Measurements from ENCODE around the gene SDK1.
A peak's percentile ranks its signal among the peaks of the same experiment; 100 is the strongest.

SDK1 gene

DNA sequence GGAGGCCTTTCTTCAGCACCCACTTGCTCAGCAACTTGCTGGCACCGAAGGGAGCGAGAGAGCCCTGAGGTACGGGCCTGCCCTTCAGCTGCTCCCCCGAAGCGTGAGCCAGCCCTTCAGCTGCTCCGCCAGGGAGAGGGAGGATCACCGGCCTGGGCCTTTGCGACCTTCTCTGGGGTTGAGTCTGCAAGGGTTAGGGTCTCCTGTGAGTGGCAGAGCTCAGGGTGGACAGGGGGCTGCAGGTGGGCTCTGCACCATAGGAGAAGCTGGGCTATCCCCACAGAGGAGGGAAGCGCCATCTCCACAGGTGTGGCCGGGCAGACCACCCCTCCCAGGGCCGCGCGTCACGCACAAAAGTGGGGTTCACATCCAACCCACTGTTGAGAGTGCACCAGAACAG, 890.5 kb downstream of the SDK1 start:
- ATAC-seq = no peak

GRCh38 chr7:4195660-4196059, 894.6 kb downstream of the SDK1 start:
- no peak for ATAC-seq

GRCh38 chr7:4196121-4196819, 895.2 kb downstream of the SDK1 start:
- ATAC-seq = no peak

- ATAC-seq = no peak
Measured at GRCh38 chr7:4198301-4198700, 897.2 kb downstream of the SDK1 start.

DNA sequence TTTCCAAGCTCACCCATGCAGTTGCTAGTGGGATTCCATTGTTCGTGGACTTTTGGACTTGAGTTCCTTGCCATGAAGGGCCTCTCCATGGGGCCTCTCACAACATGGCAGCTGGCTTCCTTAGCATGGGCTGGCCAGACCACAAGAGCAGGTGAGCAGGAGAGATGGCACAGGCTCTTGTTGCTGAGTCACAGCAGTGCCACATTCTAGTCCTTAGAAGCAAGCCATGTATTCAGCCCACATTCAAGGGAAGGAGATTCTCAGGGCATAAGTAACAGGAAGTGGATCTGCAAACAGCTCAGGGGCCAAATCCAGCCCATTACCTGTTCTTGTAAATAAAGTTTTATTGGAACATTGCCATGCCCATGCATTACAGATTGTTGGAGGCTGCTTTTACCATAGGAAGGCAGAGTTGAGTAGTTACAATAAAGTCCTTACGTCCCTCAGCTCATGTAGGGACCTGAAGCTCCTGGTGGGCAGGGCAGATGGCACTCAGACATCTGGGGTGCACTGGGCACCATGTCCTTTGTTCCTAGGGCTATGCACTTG, 899.6 kb downstream of the SDK1 start:
- no peak for ATAC-seq

DNA sequence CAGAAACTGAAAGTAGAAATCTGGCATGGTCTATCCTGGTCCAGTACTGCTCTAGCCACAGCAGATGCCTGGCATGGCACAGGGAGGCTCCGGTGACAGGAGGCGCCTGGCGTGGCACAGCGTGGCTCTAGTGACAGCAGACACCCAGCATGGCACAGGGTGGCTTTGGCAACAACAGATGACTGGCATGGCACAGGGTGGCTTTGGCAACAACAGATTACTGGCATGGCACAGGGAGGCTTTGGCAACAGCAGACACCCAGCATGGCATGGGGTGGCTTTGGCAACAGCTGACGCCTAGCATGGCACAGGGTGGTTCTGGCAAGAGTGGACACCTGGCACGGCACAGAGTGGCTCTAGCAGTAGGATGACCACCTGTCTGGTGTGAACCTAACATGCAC, 900.5 kb downstream of the SDK1 start:
- no peak for ATAC-seq

- no peak for ATAC-seq
Measured at GRCh38 chr7:4202154-4202736, 901.2 kb downstream of the SDK1 start.

DNA sequence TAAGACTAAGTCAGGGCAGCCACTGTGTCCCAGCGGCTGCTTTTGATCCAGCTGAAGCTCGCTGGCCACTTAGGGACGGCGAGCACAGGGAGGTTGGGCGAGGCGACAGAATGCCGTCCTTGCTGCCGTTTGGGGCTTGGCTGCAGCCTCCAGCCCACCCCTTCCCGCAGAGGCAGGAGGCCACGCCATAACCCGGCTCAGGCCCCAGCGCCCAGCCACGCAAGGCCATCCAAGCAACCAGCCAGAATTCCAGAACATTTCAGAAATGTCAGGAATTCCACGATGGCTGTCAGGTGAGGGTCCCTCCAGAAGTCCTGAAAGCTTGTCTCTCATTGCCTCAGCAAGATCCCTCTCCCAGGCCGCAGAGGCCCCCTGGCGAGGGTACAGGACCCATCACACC, 901.9 kb downstream of the SDK1 start:
- ATAC-seq = no peak

DNA sequence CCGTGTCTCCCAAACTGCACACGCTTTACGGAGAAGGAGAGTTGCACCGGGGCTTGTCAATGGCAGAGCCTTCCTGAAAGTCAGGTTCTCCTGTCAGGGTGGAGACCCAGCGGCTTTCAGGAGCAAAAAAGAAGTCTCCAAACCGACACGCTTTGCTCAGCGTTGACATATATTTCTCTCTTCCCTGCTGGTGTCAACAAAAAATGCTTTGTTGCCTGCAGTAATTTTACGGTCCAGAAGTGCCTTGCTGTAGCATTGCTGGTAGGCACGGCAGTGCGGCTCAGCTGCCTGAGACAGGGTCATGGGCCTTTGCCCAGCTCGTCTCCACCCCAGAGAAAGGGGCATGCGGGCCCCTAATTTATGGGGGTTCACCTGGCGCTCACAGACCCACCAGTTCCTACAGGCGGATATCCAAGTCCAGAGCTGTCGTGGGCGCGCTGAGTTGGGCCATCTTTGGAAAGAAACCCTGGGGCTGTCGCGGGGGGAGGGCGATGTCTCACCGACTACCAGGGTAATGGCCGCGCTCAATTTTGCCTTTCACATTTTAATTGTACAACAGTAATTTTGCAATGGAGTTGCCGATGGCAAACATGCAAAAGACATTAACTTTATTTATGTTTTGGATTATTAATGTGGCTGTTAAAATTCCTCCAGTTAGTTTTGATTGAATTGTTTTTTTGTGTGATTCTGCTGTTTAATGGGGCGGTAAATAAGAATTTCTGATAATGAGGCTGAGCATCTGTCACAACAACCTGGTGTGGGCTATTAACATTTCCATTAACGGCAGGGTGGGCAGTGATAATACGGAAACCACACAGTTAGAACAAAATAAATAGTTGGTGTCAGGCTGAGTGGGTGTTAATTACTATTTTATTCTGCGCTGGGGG, 902.8 kb downstream of the SDK1 start:
- ATAC-seq = no peak

GRCh38 chr7:4204513-4205165, 903.6 kb downstream of the SDK1 start:
- peak; percentile 77 to 92 for ATAC-seq

DNA sequence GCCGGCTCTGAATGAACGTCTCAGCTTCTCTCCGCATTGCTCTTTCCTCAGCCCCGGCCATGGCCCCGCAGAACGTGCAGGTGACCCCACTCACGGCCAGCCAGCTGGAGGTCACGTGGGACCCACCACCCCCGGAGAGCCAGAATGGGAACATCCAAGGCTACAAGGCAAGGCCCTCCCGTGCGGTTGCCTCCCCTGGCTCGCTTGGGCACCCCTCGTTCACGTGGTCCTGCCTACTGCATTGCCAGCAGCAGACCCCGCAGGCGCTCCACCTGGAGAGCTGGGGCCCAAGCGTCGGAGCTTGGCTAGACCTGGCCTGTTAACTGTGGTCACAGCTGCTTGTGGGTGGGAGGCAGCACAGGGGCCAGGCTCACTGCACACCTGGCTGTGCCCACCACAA, 904.8 kb downstream of the SDK1 start:
- ATAC-seq = no peak

DNA sequence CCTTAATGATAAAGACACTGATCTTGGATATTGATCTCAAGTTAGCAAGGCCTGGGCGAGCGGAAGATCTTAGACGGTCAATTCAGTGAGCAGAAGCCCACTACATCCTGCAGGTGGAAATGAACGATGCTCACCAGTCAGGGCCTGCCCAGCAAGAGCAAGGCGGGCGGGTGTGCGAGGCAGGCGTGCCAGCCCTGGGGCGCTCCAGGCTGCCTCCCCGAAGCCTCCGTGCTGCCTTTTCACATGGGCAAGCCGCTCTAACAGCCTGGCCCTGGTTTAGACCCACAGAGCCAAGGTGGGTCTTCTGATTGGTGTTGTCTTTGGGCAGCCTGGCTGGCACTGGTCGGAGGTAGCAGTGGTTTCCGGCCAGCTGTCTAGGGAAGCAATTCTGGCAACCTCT, 906.0 kb downstream of the SDK1 start:
- no peak for ATAC-seq

- ATAC-seq = no peak
Measured at GRCh38 chr7:4208086-4208485, 907.0 kb downstream of the SDK1 start.

DNA sequence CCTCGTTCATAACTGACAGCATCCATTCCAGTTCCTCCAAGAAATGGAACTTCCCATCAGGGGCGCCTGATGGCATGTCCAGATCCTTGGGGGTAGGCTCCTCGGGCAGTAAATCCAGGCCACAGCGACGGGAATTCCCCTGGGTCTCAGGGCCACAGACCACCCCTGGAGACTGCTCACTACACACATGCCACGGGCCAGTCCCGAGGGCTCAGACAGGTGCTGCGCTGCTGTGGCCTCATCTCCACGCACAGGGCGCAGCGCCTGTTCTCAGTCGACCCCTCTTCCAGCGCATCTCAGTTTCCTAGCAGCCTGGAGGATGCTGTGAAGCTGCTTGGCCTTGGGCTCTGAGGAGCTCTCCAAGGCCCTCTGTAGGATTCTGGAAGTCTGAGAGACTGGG, 907.5 kb downstream of the SDK1 start:
- no peak for ATAC-seq

DNA sequence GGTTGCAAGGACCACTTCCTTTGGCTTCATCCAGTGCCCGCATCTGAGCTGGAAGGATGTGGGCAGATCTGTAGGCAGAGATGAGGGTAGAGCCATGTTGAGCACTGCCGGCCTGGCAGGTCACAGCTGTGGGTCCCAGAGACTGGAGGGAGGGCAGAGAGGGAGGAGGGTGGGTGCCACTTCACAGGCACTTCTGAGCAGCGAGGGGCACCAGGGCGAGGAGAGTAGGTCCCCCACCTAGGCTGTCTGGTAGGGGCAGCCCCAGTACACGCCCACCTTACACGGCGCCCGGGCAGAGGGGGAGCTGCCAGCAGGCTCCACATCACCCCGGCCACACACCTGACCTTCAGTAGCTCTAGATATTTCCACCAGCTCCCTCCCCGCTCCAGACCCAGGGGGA, 908.1 kb downstream of the SDK1 start:
- ATAC-seq = no peak

GRCh38 chr7:4209966-4210365, 908.9 kb downstream of the SDK1 start:
- ATAC-seq = no peak

DNA sequence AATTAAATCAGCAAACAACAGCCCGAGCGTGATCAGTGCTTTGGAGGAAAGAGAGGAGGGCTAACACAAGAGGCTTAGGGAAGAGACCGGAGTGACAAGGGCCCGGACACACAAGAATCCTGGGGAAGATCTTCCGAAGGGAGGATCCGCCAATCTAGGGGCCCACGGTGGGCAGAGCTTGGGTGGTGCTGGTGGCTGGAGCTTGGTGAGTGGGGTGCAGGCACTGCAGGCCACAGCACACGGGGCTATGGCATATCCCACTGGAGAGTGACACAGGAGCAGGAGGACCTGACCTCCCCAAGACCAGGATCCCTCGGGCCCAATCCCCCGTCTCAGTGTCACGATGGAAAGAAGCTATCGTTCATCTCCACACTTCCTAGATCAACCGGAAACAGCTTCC, 909.8 kb downstream of the SDK1 start:
- ATAC-seq = no peak

GRCh38 chr7:4211261-4211660, 910.2 kb downstream of the SDK1 start:
- no peak for ATAC-seq

DNA sequence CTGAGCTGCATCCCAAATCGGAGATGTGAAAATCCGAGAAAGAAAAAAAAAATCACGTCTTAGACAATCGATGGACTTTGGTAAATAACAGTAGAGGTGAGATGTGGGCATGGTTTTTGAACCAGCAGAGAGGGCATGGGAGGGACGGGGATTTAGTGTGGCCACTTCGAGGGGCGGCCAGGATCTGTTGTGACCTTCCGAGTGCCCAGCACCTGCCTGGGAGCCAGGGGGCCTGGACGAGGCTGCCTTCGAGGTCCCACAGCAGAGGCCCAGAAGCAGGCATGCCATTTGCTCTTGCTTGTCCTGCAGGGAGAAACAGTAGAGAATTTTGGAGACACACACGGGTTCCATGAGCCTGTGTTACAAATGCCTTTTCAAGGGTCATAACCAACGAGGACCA, 911.3 kb downstream of the SDK1 start:
- no peak for ATAC-seq

DNA sequence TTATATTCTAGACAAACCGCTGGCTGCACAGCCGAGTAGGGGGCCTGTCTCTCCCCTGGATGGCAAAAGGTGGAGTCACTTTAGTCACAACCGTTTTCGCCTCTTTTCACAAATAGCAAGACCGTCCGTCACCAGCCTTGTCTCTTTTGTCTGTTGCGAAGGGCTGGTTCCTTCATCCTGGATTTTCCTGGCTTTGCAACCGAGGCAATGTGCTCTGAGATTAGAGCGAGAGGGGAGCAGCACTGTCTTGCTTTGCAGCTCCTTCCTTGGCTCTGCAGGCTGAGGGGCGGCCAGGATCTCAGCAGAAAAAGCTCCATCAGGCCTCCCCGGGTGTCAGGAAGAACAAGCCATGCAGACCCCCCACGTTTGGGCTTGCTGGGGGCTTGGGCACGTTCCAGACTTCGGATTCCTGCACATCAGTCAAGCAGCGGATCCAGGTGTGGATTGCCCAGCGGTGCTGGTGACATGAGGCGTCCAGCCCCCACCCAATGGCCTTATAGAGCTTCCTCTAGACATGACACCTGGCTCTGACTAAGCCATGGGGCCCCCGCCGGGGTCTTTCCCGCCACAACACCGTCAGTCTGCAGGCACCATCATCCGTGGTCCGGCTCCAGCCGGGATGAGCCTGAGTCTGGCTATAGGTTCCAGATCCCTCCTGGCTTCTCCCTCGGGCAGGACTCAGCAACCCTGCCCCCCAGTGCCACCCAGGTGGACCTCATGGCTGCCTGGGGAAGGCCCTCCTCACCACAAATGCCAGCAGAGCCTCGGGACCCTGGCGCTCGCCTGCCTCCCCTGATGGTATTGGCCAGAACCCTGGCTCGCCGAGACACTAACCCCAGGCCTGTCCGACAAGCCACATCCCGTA, 913.5 kb downstream of the SDK1 start:
- no peak for ATAC-seq

- no peak for ATAC-seq
Measured at GRCh38 chr7:4215176-4215720, 914.2 kb downstream of the SDK1 start.

GRCh38 chr7:4216016-4216415, 915.0 kb downstream of the SDK1 start:
- no peak for ATAC-seq
